ENCODE measurements around the gene SPINT4. TPM values are rescaled to one million over a fixed set of nuclear protein-coding genes. Genes with fewer than 3 reads are reported as not detected.
"Not testable (repeated sequence)": the region's sequence is repeated elsewhere in the genome, so short reads cannot be mapped to it uniquely, and the experiment has no call there.

Gene SPINT4
- total RNA-seq, 1 experiment from 2014 or later = not detected

- ChIA-PET CTCF (no interaction called here), POLR2A (no interaction called here)
- no peak for DNase-seq (ENCODE audit: low read depth, low spot score)
- intact Hi-C loops (cut with micrococcal nuclease; ENCODE audit: unreplicated experiment) = no loop called here
- in situ Hi-C loops (cut with HindIII; ENCODE audit: low pct_unique_long_range_greater_than_20kb, low sequenced_read_pairs) = no loop called here
- no TSS peak for BruUV-seq (replicated peaks)
- H3K27ac ChIP-seq (ENCODE audit: low read length) = no peak overlapping the region
- TF ChIP-seq CTCF (IDR thresholded peaks at IDR 0.05) (no peak), REST (IDR thresholded peaks at IDR 0.05; ENCODE audit: insufficient read depth in 1 of 2, low read depth in 2 of 2, low read length in 1 of 2) (no peak), TCF7L2 (IDR thresholded peaks at IDR 0.05; ENCODE audit: low read depth, low read length) (no peak), POLR2AphosphoS5 (IDR thresholded peaks at IDR 0.05; ENCODE audit: low read depth, low read length) (no peak), SIN3A (IDR thresholded peaks at IDR 0.05; ENCODE audit: borderline replicate concordance, insufficient read depth, low read depth, low read length) (no peak)
- no peaks in the 10 kb centered on the region for H3K4me1 ChIP-seq (ENCODE audit: control insufficient read depth, insufficient read depth, low read length)
- no peaks in the 10 kb centered on the region; the same call in 1 of the 2 replicates for H3K9me3 ChIP-seq (ENCODE audit: control insufficient read depth, insufficient read depth, low read depth, low read length)
- no peaks in the 10 kb centered on the region for H3K36me3 ChIP-seq (ENCODE audit: control insufficient read depth, insufficient read depth, low read length)
- ATAC-seq = no peak
- H3K27me3 ChIP-seq (ENCODE audit: control insufficient read depth, insufficient read depth, low read length) = no peaks in the 10 kb centered on the region
- no peak overlapping the region for H3K4me3 ChIP-seq (ENCODE audit: low read depth in 2 of 2, low read length in 2 of 2)
These were observed 42.5 kb upstream of the SPINT4 start for GRCh38 chr20:45679650-45680049.

- in situ Hi-C loops (cut with HindIII; ENCODE audit: low pct_unique_long_range_greater_than_20kb, low sequenced_read_pairs) (no loop called here), intact Hi-C loops (cut with micrococcal nuclease; ENCODE audit: unreplicated experiment) (loop anchor here (2.0 kb wide), 1 partner anchor 23 kb away; no protein-coding TSS in a partner anchor)
- TF ChIP-seq TCF7L2 (IDR thresholded peaks at IDR 0.05; ENCODE audit: low read depth, low read length) (no peak), REST (IDR thresholded peaks at IDR 0.05; ENCODE audit: insufficient read depth in 1 of 2, low read depth in 2 of 2, low read length in 1 of 2) (no peak), SIN3A (IDR thresholded peaks at IDR 0.05; ENCODE audit: borderline replicate concordance, insufficient read depth, low read depth, low read length) (no peak), POLR2AphosphoS5 (IDR thresholded peaks at IDR 0.05; ENCODE audit: low read depth, low read length) (no peak), CTCF (IDR thresholded peaks at IDR 0.05) (peak; percentile 23; the same call in 1 of the 2 replicates)
- ChIA-PET CTCF (no interaction called here), POLR2A (no interaction called here)
- DNase-seq (ENCODE audit: low read depth, low spot score) (no peak), ATAC-seq (peak; percentile 85)
- no peaks in the 10 kb centered on the region for H3K9me3 ChIP-seq (ENCODE audit: control insufficient read depth, insufficient read depth, low read depth, low read length)
- H3K36me3 ChIP-seq (ENCODE audit: control insufficient read depth, insufficient read depth, low read length) = no peaks in the 10 kb centered on the region
- no peak overlapping the region for H3K4me3 ChIP-seq (ENCODE audit: low read depth in 2 of 2, low read length in 2 of 2)
- H3K27me3 ChIP-seq (ENCODE audit: control insufficient read depth, insufficient read depth, low read length) = no peaks in the 10 kb centered on the region
- BruUV-seq (replicated peaks) = no TSS peak
- H3K4me1 ChIP-seq (ENCODE audit: control insufficient read depth, insufficient read depth, low read length) = no peaks in the 10 kb centered on the region
- no peak overlapping the region for H3K27ac ChIP-seq (ENCODE audit: low read length)
These were observed 36.3 kb upstream of the SPINT4 start for GRCh38 chr20:45685896-45686295.

DNA sequence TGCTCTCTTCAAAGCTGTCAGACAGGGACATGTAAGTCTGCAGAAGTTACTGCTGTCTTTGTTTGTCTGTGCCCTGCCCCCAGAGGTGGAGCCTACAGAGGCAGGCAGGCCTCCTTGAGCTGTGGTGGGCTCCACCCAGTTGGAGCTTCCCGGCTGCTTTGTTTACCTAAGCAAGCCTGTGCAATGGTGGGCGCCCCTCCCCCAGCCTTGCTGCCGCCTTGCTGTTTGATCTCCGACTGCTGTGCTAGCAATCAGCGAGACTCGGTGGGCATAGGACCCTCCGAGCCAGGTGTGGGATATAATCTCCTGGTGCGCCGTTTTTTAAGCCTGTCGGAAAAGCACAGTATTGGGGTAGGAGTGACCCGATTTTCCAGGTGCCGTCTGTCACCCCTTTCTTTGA, 28.8 kb upstream of the SPINT4 start:
- H3K27me3 ChIP-seq (ENCODE audit: control insufficient read depth, insufficient read depth, low read length); H3K36me3 ChIP-seq (ENCODE audit: control insufficient read depth, insufficient read depth, low read length); POLR2A ChIA-PET; ATAC-seq; H3K27ac ChIP-seq (ENCODE audit: low read length); H3K9me3 ChIP-seq (ENCODE audit: control insufficient read depth, insufficient read depth, low read depth, low read length); DNase-seq (ENCODE audit: low read depth, low spot score); CTCF ChIA-PET; H3K4me3 ChIP-seq (ENCODE audit: low read depth in 2 of 2, low read length in 2 of 2); BruUV-seq (replicated peaks); H3K4me1 ChIP-seq (ENCODE audit: control insufficient read depth, insufficient read depth, low read length); intact Hi-C loops (cut with micrococcal nuclease; ENCODE audit: unreplicated experiment); in situ Hi-C loops (cut with HindIII; ENCODE audit: low pct_unique_long_range_greater_than_20kb, low sequenced_read_pairs): not testable (repeated sequence)

Measured in Panc1 (cell line).